HS-27A (cell line): ENCODE results near the gene TUBD1.
A peak's percentile ranks its signal among the peaks of the same experiment; 100 is the strongest.
"Not testable (repeated sequence)": the region's sequence is repeated elsewhere in the genome, so short reads cannot be mapped to it uniquely, and the experiment has no call there.

Experiments
- DNase-seq: peaks from one replicate; pipeline ENCODE4 v3.0.0-alpha.2; 2012; ENCODE audit warnings: low read depth, missing footprints

Gene TUBD1, protein sequence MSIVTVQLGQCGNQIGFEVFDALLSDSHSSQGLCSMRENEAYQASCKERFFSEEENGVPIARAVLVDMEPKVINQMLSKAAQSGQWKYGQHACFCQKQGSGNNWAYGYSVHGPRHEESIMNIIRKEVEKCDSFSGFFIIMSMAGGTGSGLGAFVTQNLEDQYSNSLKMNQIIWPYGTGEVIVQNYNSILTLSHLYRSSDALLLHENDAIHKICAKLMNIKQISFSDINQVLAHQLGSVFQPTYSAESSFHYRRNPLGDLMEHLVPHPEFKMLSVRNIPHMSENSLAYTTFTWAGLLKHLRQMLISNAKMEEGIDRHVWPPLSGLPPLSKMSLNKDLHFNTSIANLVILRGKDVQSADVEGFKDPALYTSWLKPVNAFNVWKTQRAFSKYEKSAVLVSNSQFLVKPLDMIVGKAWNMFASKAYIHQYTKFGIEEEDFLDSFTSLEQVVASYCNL

DNA sequence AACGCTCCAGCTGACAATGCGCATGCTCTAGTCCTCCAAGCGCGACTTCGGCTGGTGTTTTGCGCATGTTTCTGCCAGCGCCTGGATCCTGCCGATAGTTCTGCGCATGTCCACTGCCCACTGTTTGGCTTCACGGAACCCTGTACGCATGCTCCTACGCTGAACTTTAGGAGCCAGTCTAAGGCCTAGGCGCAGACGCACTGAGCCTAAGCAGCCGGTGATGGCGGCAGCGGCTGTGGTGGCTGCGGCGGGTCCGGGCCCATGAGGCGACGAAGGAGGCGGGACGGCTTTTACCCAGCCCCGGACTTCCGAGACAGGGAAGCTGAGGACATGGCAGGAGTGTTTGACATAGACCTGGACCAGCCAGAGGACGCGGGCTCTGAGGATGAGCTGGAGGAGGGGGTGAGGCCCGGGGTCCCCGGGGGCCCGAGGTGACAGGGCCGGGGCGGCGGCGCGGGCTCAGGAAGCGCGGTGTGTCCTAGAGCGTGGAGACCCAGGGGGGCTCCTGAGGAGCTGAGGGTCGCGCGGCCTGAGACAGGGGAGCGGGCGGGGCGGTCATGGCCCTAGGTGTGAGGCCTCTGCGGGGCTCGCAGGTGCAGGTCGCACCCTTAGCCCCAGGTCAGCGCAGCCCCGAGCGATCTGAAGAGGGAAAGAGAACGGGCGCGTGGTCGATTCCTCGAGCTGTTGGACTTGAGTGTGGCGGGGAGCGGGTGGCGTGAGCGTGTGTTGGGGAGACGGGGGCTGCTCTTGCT is at the start of gene TUBD1, which contains the start of gene RPS6KB1:
TUBD1 (minus strand) TSS at position 20 of the 752 bp plus-strand sequence. CDS start 1,941 bp downstream, outside the sequence.
RPS6KB1 (plus strand) TSS at position 198 of the 752 bp plus-strand sequence; CDS start at position 262, 64 bp downstream.
- DNase-seq = peak; percentile 98

DNA sequence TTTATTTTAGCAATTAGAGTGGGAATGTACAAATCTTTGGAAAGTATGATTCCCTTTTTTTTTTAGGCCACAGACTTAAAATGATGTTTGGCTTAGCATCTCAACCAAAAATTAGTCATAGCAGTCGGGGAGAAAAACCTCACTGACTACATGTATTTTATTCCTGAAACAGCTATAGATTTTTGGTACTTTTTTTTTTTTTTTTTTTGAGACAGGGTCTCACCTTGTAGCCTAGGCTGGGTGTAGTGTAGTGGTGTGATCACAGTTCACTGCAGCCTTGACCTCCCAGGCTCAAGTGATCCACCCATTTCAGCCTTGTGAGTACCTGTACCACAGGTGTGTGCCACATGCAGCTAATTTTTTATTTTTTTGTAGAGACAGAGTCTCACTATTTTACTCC is 48.4 kb upstream of the TUBD1 start:
- DNase-seq = no peak

DNA sequence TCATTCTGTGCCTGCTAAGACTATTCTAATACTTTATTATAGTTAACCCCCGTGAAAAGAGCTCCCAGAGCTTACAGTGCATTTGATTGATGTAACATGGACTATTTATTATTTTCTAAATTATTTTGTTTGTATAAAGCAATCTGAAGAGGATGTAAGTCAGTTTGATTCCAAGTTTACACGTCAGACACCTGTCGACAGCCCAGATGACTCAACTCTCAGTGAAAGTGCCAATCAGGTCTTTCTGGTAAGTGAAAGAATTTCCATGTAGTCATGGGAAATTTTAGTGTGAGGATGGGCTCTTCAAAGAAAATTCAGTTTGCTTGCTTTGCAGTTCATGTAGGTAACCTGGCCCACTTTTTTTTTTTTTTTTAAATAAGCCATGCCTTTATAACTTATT is 48.0 kb upstream of the TUBD1 start:
- DNase-seq = not testable (repeated sequence)

DNA sequence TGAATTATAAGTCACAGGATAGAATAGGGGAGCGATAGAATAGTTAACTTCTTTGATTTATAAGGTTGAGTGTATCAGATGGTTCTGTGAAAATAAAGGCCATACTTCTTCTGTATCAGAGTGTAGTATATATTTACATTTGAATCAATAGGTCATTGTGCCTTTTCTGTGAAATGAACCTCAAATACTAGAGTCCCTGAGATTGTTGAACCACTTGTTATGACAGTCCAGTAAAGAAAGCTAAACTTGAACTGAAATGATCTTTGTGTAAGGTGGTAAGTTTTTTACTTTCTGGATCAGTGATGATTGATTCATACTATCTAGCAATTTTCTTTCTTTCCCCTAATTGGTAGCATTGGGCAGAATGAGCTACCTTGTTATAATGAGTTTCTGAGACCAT is 40.6 kb upstream of the TUBD1 start:
- DNase-seq = not testable (repeated sequence)

DNA sequence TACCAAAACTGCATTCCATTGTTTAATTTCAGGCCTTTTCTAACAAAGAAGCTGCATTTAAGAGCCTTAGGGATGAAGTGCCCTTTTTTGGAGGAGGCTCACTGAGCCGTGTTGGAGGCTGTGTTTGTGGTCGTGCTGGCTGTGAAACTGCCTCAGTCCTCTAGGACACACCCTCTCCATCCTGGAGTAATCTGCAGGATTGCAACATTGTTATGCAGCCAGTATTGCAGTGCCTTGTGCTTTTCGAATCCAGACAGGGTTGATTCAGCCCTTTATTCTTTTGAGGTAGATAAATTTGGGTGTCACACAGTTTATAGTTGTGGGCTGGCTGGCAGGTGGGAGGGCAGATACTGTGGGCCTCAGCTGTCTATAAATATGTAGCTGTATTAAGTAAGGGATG is 38.0 kb upstream of the TUBD1 start:
- not testable (repeated sequence) for DNase-seq

DNA sequence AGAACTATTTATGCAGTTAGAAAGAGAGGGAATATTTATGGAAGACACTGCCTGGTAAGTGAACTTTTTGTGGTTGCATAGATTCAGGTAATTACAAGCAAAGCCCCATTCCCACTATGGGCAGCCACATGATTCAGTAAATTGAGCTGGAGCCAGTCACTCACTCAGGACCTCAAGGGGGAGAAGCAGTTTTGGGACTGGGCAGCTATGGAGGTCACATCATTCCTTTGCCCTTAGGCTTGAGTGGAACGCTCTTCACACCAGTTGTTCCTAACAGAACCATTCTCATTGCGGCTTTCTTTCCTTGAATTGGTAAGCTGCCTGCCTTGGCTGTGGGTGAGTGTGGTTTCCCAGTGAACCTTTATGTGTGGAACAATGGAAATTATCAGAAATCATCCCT is 37.4 kb upstream of the TUBD1 start:
- DNase-seq = not testable (repeated sequence)

DNA sequence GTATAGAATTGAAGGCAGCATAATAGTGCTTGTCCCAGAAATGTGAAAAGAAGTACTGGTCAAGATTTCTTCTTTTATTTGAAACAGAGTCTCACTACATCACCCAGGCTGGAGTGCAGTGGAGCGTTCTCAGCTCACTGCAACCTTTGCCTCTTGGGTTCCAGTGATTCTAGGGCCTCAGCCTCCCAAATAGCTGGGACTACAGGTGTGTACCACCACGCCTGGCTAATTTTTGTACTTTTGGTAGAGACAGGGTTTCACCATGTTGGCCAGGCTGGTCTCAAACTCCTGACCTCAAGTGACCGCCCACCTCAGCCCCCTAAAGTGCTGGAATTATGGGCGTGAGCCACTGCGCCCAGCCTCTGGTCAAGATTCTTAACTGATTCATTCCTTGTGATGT is 27.9 kb upstream of the TUBD1 start:
- DNase-seq = not testable (repeated sequence)

DNA sequence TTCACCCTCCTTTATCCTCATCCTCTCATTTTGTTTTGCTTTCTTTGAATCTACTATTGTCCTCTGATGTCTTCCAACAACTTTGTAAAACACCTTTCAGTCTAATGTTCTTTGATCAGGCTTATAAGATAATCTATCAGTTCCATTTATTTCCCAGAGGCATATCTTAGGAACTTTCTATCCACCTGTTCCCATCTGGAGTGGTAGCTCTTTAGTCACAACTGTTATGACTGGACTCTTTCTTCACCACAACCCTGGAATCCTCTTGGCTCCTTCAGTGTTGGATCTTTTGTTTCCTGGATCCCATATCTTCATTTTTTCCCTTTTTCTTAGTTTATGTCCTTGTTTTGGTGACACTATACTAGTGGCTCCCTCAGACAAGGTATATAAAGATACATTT is 23.7 kb upstream of the TUBD1 start:
- DNase-seq = no peak

DNA sequence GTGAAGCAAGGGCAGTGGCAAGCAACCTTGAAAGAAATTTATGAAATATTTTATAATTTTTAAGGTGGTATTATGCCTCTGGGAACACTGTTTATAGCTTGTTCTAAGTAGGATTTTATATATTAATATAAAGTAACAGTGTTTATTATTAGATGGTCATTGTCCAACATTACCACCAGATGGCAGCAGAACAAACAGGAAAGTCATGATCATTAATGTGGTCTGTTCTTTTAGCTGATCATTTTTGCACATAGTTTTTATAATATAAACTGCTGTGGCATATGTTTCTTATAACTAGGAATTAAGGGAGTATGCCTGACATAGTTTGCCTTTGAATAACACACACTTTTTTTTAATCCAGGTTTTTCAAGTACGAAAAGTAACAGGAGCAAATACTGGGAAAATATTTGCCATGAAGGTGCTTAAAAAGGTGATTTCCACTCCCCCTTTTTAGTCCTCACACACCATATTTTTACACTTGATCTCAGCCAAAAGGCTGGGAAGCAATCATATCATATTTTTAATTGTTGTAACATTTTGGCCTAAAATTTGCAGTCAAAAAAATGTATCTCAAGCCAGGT is 21.6 kb upstream of the TUBD1 start:
- DNase-seq = no peak

DNA sequence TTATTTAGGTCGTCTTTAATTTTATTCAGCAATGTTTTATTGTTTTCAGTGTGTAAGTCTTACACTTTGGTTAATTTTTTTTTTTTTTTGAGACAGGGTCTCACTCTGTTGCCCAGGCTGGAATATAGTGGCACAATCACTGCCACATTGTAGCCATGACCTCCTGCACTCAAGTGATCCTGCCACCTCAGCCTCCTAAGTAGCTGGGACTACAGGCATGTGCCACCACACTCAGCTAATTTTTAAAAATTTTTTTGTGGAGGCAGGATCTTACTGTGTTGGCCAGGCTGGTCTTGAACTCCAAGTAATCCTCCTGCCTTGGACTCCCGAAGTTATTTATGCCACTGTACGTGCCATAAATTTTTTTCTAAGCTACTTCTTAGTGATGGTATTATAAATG is 14.7 kb upstream of the TUBD1 start:
- DNase-seq = no peak

DNA sequence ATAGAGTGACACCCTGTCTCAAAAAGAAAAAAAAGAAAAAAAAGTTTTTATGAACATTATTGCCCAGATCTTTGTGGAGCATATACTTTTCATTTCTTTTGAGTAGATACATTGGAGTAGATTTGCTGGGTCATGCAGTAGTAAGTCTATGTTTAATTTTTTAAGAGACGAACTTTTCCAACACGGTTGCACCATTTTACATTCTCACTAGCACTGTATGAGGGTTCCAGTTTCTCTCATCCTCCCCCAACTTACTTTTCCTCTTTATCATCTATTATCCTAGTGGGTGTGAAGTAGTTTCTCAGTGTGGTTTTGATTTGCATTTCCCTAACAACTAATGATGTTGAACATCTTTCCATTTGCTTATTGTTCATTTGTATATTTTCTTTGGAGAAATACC is 10.7 kb upstream of the TUBD1 start:
- DNase-seq = no peak

DNA sequence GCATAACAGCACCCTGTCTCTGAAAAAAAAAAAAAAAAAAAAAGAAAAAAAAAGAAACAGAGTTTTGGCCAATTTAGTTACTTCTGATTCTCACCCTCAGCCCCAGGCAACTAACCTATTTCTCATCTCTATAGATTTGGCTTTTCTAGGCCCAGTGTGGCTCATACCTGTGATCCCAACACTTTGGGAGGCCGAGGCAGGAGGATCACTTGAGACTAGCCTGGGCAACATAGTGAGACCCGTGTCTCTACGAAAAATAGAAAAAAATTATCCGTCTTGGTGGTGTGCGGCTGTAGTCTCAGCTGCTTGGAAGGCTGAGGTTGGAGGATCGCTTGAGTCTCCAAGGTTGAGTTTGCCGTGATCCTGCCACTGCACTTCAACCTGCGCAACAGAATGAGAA is 8.9 kb upstream of the TUBD1 start:
- DNase-seq = no peak

DNA sequence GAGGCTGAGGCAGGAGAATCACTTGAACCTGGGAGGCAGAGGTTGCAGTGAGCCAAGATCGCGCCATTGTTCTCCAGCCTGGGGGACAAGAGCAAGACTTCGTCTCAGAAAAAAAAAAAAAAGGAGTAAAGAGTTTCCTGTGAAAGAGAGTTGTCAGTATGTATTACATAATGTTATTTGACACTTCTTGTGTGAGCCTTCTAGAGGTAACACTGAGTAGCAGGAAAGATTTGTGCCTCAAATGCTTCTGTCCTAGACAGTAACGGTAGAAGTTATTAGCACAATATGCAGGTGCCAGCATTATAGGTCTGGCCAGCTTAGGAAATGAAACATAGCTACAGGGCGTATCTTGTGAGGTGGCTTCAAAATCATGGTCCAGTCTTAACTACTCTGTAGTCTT is 6.4 kb upstream of the TUBD1 start:
- no peak for DNase-seq

DNA sequence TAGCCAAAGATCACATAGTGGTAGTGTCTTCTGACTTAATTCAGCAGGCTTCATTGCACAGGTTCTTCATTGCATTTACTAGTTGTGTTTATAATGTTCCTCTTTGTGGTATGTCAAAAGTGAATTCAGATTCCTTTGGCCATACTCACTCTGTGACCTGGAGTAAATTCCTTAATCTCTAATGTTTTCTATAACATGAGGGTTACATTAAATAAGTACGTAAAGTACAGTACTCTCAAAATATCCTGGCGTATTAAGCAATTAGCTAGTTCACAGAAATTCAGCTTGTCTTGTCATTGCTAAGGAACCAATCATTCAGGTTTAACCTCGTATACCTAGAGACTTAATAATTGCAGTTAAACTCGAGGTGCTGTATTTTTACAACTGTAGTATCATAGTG is 4.3 kb upstream of the TUBD1 start:
- no peak for DNase-seq

DNA sequence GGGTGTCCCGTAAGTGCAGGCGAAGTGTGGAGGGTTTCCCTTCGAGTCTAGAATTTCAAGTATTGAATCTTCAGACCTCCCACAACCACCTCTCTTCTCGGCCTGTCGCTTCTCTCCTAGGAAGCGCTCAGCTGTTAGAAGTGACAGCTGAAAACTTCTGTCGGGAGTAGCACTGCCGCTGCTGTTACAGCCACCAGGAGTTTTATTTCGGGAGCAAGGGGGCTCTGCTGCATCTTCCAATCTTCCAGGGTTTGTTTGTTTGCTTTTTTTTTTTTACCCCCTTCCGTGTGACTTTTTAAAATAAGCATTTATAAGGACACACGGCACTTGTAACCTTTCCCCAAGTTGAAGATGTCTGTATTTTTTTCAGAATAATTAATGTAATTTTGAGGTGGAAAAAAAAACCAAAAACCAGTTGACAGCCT is 945 bp upstream of the TUBD1 start:
- DNase-seq = no peak

DNA sequence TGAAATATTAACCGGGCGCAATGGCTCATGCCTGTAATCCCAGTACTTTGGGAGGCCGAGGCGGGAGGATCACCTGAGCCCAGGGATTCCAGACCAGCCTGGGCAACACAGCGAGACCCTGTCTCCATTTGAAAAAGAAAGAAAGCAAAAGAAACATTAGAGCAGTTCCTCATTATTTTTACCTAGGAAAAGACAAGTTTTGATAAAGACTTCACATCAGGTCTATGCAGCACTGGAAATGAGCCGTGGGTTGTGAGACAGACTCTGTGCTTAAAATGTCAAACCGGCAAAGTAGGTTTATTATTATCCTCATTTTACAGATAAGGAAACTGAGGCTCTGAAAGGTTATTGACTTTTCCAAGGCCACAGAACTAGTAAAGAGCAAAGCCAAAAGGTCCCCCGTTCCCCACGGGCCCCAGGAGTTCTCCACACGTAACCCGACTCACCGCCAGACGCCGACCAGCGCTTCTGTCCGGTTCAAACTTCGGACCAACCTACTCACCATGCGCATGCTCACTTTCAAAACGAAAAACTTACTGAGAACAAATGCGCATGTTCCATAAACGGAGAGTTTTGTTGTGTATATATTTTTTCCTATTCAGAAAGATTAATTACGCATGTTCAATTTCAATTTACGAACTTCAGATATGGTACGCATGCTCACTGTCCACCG is 356 bp downstream of the TUBD1 start:
- DNase-seq = no peak

DNA sequence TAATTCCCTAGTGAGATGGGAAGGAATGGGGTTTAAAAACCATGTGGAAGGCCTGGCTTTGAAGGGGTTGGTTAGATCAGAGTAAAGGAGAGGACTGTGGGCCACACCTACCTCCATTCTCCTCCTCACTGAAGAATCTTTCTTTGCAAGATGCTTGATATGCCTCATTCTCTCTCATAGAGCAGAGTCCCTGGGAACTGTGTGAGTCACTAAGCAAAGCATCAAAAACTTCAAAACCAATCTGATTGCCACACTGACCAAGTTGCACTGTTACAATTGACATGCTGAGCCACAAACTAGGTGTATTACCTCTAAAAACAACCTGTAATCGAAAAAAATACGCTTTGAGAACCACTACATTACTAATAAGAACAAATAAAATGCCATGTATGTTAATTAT is 2.0 kb downstream of the TUBD1 start:
- DNase-seq = no peak

DNA sequence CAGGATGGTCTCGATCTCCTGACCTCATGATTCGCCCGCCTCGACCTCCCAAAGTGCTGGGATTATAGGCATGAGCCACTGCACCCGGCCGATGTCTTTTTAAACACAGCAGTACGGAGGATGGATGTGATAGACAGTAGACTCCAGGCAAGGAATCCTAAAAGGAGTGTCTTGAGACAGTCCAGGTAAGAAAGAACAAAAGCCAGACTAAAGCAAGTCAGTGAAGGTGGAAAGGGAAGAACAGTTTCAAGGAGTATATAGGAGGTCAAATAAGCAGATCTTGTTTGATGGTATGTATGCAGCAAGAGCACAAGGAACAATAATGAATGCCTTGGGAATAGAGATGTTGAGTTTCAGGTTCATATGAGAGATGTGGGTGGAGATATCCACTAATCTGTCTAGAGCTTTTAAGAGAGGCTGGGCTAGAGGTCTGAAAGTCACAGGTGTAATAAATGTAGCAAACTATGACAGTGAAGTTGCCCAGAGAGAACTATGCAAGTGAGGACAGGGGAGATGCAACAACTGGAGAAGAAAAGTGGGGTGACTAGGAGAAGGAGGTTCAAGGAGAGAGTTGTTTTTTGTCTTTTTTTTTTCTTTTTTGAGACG is 4.5 kb downstream of the TUBD1 start:
- no peak for DNase-seq

DNA sequence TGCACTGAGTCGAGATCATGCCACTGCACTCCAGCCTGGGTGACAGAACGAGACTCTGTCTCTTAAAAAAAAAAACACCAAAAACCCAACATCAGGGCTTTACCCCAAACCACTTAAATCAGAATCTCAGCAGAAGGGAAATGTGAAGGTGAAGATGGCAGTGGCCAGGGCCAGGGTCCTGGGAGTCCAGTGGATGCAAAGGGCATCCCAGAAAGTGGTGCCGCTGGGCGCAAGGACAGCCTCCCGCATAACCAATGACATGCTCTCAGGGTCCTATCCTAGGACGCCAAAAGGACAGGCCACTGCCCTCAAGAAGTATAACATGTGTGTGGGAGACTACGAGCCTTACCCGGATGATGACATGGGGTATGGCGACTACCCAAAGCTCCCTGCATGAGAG is 7.9 kb downstream of the TUBD1 start:
- no peak for DNase-seq

DNA sequence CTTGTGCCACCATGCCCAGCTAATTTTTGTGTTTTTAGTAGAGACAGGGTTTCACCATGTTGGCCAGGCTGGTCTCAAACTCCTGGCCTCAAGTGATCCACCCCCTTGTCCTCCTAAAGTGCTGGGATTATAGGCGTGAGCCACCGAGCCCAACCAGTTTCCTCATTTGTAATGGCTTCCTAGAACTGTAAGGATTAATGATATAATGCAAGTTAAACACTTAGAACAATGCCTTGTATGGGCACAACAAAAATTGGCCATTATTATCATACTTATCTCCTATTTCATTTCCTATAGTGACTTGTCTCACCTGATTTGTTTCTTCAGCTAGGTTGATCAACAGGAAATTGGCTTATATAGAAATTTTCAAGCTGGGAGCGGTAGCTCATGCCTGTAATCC is 14.1 kb downstream of the TUBD1 start:
- DNase-seq = no peak

DNA sequence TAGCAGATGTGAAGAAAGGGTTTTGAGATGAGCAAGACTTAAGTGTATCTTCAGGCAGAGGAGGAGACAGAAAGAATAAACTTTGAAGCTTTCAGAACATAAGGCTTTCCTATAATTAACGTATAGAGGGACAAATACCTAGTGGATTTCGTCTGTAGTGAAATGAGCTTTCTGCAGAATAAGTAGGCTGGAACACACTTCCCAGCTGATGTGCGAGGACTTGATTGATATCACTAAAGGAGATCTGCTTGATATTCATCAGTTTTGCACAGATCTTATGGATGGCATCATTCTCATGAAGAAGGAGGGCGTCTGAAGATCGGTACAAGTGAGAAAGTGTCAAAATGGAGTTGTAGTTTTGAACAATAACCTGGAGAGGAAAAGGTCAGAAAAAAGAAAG is 14.8 kb downstream of the TUBD1 start:
- DNase-seq = no peak

DNA sequence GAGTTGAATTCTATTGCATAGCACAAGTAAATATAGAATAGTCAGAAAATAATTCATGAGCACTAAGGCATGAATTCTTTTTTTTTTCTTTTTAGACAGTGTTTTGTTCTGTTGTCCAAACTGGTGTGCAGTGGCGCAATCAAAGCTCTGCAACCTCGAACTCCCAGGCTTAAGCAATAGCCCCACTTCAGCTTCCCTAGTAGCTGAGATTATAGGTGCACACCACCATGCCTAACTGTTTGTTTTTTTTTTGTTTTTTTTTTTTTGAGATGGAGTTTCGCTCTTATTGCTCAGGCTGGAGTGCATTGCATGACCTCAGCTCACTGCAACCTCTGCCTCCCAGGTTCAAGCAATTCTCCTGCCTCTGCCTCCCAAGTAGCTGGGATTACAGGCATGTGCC is 16.6 kb downstream of the TUBD1 start:
- DNase-seq = no peak
